ENCODE results near the gene TRIM17.

DNA sequence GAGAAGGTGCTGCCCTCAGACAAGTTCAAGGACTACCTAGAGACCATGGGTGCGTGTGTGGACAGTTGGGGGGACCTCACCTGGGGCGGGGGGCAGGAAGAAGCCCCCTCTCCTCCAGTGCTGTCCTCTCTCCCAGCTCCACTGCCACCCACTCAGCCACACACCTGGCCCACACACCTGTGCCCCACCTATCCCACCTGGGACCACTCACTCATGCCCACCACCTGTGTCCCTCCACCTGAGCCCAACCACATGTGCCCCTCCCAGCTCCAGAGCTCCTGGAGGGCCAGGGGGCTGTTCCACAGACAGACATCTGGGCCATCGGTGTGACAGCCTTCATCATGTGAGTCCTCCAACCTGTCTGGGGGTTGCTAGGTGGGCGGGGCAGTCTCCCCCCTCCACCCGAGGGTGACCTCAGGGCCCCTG is 39.0 kb downstream of the TRIM17 start:
- TF ChIP-seq POLR2AphosphoS5 (IDR thresholded peaks at IDR 0.05) (no peak), POLR2A (IDR thresholded peaks at IDR 0.05) (no peak)
